Dermis microvascular lymphatic vessel endothelial cell (primary cell): ENCODE measurements around the gene NLRP6. TPM values are rescaled to one million over a fixed set of nuclear protein-coding genes. Genes with fewer than 3 reads are reported as not detected.
"Not testable (repeated sequence)": the region's sequence is repeated elsewhere in the genome, so short reads cannot be mapped to it uniquely, and the experiment has no call there.

Experiments used
- DNase-seq, 2 donors: peaks; one replicate each; pipeline versions ENCODE4 v3.0.0 to v3.0.0-alpha.2; 2010; ENCODE audit warnings: low read depth in 2 of 2
- total RNA-seq: library from RNA; depleted of rRNA; stranded (reverse); fragments of >200 nt; gene quantifications from 2 replicates; pipeline ENCODE4 v1.2.1, GENCODE V29; 2014

Gene NLRP6
- total RNA-seq, 1 donor from 2014 or later: not detected

DNA sequence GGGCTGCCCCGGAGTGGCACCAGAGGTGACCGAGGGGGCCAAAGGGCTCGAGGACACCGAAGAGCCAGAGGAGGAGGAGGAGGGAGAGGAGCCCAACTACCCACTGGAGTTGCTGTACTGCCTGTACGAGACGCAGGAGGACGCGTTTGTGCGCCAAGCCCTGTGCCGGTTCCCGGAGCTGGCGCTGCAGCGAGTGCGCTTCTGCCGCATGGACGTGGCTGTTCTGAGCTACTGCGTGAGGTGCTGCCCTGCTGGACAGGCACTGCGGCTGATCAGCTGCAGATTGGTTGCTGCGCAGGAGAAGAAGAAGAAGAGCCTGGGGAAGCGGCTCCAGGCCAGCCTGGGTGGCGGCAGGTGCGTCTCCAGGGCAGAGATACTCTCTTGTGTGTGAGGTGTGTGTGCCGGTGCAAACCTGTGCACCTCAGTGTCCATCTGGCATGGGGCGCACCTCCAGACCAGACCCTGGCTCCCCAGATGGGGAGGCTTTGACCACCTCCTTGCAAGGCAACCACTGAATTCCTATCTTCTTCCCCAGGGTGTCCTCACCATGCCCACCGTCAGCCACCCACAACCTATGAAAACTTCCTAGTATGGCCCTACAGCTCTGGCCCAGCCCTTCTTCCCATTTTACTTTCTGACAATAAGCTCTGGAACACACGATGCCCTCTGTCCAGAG lies 3.4 kb downstream of the NLRP6 start:
- no peak for DNase-seq

- DNase-seq: no peak
These were observed 4.0 kb downstream of the NLRP6 start for GRCh38 chr11:282171-282570.

- no peak for DNase-seq
These were observed 4.6 kb downstream of the NLRP6 start for GRCh38 chr11:282630-283360.

GRCh38 chr11:283405-284104 lies 5.3 kb downstream of the NLRP6 start:
- no peak for DNase-seq

DNA sequence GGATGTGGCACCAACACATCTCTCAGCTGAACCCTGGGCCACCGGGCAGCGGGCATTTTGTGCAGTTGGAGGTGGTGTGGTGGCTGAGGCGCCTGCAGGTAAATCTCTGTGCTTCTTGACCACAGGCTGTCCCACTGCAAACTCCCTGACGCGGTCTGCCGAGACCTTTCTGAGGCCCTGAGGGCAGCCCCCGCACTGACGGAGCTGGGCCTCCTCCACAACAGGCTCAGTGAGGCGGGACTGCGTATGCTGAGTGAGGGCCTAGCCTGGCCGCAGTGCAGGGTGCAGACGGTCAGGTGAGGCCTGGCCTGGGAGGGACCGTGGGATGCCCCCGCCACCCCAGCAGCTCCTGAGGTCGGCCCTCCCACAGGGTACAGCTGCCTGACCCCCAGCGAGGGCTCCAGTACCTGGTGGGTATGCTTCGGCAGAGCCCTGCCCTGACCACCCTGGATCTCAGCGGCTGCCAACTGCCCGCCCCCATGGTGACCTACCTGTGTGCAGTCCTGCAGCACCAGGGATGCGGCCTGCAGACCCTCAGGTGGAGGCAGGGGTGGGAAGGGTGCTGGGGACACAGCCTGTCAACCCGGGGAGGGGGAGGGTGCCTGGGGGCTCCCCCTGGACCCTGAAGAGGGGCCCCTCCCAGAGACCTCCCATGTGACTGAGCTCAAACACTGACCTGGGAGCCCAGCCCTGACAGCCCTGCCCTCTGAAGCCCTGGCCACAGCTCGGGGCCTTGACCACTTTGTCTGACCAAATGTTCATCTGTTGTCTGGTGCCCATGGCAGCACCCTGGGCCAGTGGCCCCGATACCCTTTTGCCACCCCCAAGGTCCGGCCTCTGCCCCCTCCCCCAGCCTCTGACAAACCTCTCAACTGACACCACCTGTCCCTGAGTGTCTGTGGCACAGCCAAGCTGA lies 6.2 kb downstream of the NLRP6 start:
- DNase-seq: no peak

DNA sequence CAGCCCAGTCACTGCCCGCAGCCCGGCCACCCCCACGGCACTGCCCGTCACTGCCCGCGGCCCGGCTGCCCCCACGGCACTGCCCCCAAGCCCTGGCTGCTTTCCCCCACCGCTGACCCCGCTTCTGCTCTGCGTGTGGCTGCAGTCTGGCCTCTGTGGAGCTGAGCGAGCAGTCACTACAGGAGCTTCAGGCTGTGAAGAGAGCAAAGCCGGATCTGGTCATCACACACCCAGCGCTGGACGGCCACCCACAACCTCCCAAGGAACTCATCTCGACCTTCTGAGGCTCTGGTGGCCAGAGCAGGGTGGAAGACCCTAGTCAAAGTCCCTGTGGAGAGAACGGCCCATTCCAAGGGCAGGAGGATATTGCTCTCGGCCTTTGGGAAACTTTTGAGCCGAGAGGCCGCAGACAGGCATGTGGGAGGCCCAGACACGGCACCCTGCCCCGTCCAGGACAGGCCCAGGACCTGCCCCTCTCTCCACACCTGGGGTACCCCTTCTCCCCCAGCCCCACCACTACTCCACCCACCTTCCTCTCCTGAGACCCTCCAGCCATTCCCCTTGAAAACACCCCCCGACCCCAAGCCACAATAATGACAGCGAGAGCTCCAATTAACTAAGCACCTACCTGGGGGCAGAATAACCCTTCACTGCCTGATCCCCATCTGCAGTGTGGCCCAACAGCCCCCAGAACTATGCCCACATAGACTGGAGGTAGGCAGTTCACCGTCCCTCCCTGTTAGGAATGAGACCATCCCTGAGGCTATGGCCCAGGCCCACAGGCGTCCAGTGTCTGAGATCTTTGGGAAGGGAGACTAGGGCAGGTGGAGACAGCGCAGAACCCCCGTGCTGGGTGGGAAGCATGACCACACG lies 7.0 kb downstream of the NLRP6 start:
- DNase-seq: no peak

- DNase-seq: no peak
These were observed 7.7 kb downstream of the NLRP6 start for GRCh38 chr11:285894-286220.

DNA sequence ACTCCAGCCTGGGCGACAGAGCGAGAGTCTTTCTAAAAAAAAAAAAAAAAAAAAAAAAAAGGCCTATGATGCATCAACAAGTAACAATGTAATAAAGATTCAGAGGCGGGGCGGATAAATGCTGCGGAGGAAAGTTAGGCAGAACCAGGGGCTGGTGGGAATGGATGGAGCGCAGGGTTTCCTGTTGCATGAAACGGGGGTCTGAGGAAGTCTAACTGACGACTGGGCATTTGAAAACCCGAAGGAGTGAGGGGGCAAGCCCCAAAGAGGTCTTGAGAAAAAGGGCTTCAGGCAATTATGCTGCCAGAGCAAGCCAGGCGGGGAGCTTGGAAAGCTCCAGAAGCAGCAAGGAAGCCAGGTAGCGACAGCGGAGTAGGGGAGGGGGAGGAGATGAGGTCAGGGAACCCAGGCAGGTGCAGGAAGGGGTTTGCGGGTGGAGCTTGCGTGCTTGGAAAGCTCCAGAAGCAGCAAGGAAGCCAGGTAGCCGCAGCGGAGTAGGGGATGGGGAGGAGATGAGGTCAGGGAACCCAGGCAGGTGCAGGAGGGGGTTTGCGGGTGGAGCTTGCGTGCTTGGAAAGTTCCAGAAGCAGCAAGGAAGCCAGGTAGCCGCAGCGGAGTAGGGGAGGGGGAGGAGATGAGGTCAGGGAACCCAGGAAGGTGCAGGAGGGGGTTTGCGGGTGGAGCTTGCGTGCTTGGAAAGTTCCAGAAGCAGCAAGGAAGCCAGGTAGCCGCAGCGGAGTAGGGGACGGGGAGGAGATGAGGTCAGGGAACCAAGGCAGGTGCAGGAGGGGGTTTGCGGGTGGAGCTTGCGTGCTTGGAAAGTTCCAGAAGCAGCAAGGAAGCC lies 9.0 kb downstream of the NLRP6 start:
- not testable (repeated sequence) for DNase-seq

GRCh38 chr11:287821-288477 lies 9.7 kb downstream of the NLRP6 start:
- DNase-seq: no peak

DNA sequence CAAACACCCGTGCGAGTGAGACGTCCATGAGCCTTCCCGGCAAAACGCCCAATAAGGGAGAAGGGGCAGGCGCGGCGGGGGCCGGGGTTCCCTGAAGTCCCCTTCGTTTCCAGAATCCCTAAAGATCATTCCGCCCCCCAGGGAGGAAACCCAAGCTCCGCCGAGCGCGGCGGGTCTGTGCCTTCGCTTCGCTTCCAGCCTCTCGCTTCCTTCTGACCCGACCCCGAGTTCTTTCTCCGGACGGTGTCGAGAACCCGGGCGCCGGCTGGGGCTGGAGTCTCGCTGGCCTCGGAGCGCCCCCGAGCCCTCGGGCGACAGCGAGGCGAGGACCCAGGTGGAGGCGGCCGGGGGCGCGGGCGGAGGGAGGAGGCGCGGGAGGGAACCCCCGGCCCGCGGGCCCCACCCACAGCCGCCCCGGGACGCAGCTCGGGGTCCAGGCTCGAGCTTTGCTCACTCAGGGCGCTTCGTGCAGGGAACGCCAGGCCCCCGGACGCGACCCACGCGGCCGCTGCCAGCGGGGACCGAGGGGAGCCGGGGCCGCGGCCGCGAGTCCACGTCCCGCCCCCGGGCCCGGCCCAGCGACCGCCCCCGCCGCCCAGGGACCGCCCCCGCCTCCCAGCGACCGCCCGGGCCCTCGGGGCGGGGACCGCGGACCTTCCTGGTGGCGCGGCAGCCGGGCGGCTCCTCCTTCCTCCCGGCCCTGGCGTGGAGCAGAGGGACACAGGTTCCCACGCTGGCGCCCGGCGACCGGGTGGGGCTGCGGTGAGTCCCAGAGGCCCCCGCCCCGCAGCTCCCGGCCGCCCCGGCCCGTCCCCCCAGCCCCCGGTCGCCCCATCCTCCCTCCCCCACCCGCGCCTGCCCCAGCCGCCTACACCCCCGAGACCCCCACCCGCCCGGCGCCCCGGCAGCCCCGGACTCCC lies 10.5 kb downstream of the NLRP6 start, which contains the start of gene PGGHG:
TSS of gene PGGHG (plus strand) at position 649 of the 920 bp plus-strand sequence. CDS start 691 bp downstream, outside the sequence.
- peak in 1 of 2 donors; percentile 57 for DNase-seq

DNA sequence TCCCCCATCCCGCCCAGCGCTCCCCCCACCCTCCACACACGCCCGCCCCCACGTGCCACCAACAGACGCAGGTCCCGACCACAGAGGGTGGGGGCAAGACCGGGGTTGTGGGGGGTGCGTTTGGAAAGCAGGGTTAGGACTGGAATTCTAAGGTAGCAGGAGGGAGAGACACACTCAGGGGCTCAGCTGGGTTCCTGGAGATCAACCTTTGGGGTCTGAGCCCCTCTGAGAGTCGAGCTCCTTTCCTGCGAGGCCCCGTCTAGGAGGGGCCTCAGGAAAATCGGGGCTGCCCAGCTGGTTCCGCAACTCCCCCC lies 11.1 kb downstream of the NLRP6 start:
- DNase-seq: no peak

- DNase-seq: no peak
These were observed 11.8 kb downstream of the NLRP6 start for GRCh38 chr11:289712-290620.

DNA sequence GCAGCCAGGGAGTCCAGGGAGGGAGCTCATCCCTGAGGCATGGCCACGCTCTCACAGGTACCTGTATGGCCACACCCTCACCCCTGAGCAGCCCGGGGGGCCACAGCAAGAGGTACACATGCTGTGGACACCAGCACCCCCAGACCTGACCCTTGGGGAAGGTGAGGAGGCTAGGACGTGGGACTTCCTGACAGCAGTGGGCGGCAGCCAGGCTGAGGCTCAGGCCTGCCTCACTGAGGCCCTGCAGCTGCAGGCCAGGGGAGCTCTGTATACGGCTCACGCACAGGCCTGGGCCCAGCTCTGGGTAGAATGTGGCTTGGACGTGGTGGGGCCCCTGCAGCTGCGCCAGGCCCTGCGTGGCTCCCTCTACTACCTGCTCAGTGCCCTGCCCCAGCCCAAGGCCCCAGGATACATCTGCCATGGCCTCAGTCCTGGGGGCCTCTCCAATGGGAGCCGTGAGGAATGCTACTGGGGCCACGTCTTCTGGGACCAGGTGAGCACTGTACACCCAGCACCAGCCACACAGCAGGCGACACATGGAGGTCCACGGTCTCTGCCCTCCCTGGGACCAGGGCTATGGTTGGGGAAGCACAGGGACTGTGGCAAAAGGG lies 12.5 kb downstream of the NLRP6 start:
- no peak for DNase-seq

- no peak for DNase-seq
These were observed 13.3 kb downstream of the NLRP6 start for GRCh38 chr11:291281-292210.
